ENCODE data around the gene MYLK. TPM values are rescaled to one million over a fixed set of nuclear protein-coding genes. Genes with fewer than 3 reads are reported as not detected.

Gene MYLK
- total RNA-seq, 1 donor from 2014 or later: 20.1 TPM

DNA sequence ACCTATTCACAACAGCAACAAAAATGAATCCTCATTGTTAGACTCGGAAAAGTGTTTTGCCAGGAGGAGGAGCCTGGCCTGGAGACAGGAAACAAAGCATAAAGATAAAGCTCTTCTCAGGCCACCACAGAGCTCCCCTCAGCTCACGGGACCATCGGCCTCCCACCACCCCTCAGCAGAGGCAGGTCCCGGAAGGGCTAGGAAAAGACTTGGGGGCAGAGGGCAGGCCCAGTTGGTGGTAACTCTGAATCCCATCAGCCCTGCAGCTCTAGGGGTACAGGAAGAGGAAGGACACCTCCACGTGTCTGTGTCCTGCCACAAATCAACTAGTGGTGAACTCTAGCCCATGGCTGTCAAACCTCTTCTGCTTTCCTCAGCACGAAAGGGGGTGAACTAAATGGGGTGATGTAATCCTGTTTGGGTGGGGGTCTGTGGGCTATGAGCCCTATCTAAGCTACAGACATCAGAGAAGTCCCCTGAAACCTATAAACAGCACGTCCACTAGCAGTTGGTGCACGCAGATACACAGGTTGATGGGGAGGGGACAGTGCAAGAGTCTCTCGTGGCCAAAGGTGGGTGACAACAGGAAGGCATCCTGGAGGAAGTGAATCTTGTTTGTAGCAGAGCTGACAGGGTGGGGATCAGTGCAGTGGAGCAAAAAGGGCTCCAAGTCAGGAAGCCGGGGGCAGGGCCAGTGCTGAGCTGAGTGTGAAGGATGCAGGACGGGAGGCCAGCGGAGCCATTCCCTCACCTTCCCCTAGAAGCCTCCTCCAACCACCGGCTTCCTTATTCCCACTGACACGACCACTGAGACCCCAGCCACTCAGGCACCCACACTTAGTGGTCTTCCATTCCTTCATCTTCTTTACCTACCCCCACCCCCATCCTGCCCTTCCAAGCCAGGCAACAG is 188.1 kb downstream of the MYLK start:
- H3K27me3 Mint-ChIP-seq (ENCODE audit: low read depth): no peaks in the 10 kb centered on the region
- peak overlapping the region; percentile 93 for H3K27ac Mint-ChIP-seq (ENCODE audit: unreplicated experiment)
- no peak overlapping the region for H3K4me3 Mint-ChIP-seq
- no peak for DNase-seq (ENCODE audit: low read depth, low spot score)
- no peaks in the 10 kb centered on the region for H3K9me3 Mint-ChIP-seq
- no peak for TF ChIP-seq CTCF (conservative IDR thresholded peaks at IDR 0.05)
- peaks cover 61% of the 10 kb centered on the region for H3K4me1 Mint-ChIP-seq
- H3K36me3 Mint-ChIP-seq (ENCODE audit: low read depth): no peaks in the 10 kb centered on the region

DNA sequence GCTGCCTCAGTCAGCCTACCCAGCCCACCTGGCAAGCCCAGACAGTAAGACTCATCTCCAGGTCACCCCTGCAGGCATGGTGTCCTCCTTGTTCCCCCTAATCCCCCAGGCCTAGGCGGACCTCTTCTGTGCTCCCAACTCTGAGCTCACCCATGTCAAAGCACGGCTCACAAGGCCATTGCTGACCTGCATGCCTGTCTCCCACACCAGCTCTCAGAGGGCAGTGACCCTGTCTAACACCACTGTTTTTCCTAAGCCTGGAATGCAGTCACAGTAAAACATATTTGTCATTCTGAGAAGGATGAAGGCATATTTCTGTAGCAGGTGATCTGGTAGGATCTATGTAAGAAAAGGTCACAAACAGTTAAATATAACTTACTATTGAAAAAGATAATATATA is 189.0 kb downstream of the MYLK start:
- Mint-ChIP-seq H3K27me3 (ENCODE audit: low read depth) (no peaks in the 10 kb centered on the region), H3K4me1 (peaks cover 61% of the 10 kb centered on the region), H3K9me3 (no peaks in the 10 kb centered on the region), H3K36me3 (ENCODE audit: low read depth) (no peaks in the 10 kb centered on the region), H3K4me3 (no peak overlapping the region), H3K27ac (ENCODE audit: unreplicated experiment) (peak overlapping the region; percentile 60)
- no peak for TF ChIP-seq CTCF (conservative IDR thresholded peaks at IDR 0.05)
- no peak for DNase-seq (ENCODE audit: low read depth, low spot score)

DNA sequence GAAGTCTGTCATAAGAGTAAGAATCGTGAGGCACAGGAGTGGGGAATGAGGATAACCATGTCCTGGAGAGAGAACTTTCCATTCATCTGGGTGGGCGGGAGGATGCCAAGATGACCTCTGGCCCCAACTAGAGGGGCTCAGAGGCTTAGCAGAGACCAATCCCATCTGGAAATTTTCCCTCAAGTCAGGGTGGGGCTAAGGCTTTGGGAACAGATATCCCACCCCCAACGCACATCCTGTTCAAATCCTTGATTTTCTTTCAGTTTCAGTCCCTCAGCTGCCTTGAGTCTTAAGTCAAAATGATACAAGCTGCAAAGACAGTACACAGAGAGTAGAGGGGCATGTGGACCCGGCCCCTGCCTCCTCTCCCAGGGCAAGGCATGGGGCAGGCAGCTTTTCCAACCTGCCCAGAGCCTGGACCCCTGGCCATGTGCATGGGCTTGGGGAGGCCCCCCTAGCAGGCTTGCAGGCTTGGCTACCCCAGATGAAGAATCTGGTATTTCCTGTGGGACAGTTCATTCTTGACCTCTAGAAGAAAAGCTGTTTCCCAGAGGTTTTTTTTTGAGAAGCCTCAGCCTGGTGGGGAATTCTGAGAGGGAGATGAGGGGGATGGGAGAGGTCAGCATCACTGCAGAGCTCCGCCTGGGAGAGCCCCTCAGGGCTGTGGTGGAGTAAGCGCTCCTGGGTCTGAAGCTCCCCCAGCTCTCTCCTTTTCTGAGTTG is 189.6 kb downstream of the MYLK start:
- Mint-ChIP-seq H3K27ac (ENCODE audit: unreplicated experiment) (no peak overlapping the region), H3K4me1 (peaks cover 61% of the 10 kb centered on the region), H3K9me3 (no peaks in the 10 kb centered on the region), H3K4me3 (no peak overlapping the region), H3K27me3 (ENCODE audit: low read depth) (no peaks in the 10 kb centered on the region), H3K36me3 (ENCODE audit: low read depth) (no peaks in the 10 kb centered on the region)
- TF ChIP-seq CTCF (conservative IDR thresholded peaks at IDR 0.05): no peak
- no peak for DNase-seq (ENCODE audit: low read depth, low spot score)

GRCh38 chr3:123693584-123694190 is 190.4 kb downstream of the MYLK start:
- peak overlapping the region; percentile 79 for H3K27ac Mint-ChIP-seq (ENCODE audit: unreplicated experiment)
- no peak for DNase-seq (ENCODE audit: low read depth, low spot score)
- H3K36me3 Mint-ChIP-seq (ENCODE audit: low read depth): no peaks in the 10 kb centered on the region
- no peak for TF ChIP-seq CTCF (conservative IDR thresholded peaks at IDR 0.05)
- H3K4me3 Mint-ChIP-seq: no peak overlapping the region
- no peaks in the 10 kb centered on the region for H3K27me3 Mint-ChIP-seq (ENCODE audit: low read depth)
- H3K4me1 Mint-ChIP-seq: peaks cover 56% of the 10 kb centered on the region
- no peaks in the 10 kb centered on the region for H3K9me3 Mint-ChIP-seq

DNA sequence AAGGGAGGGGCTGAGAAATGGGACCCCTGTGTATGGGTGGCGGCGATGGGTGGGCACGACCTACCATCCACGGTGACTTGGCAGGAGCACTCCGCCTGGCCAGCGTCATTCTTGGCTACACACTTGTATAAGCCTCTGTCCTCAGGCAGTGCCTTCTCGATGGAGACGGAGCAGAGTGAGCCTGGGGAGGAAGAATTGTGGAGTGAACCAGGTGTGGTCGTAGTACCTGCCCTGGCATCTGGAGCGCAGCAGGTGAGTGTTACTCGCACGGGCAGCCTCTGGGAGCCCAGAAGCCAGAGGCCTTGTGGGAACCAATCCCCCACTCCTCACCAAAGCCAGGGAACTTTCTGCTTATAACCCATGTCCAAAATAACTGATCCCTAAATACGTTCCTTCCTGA is 191.5 kb downstream of the MYLK start:
- no peaks in the 10 kb centered on the region for H3K9me3 Mint-ChIP-seq
- no peaks in the 10 kb centered on the region for H3K36me3 Mint-ChIP-seq (ENCODE audit: low read depth)
- no peak overlapping the region for H3K27ac Mint-ChIP-seq (ENCODE audit: unreplicated experiment)
- no peak for TF ChIP-seq CTCF (conservative IDR thresholded peaks at IDR 0.05)
- no peak overlapping the region for H3K4me3 Mint-ChIP-seq
- H3K4me1 Mint-ChIP-seq: peaks cover 59% of the 10 kb centered on the region
- no peak for DNase-seq (ENCODE audit: low read depth, low spot score)
- no peaks in the 10 kb centered on the region for H3K27me3 Mint-ChIP-seq (ENCODE audit: low read depth)

Data from neural crest cell (in vitro differentiated cells).